Activated naive CD4-positive, alpha-beta T cell treated with anti-CD3 and anti-CD28 coated beads for 36 hours (primary cell): ENCODE results near the gene KDM2B. TPM values are rescaled to one million over a fixed set of nuclear protein-coding genes. Genes with fewer than 3 reads are reported as not detected.

Experiments
- microRNA-seq: library from miRNA; unstranded; fragments of <30 nt; microRNA quantifications from one replicate; pipeline ENCODE4 v1.2.0, GENCODE V29; 2022; ENCODE audit warnings: borderline microRNAs expressed, borderline replicate concordance
- total RNA-seq, 2 experiments: library from RNA; stranded (reverse); gene quantifications; one replicate each; pipeline ENCODE4 v1.2.3, GENCODE V29; 2021

The KDM2B gene
- total RNA-seq, 2 experiments from 2014 or later: 22.7 to 23.8 TPM

Small RNAs within 50 kb of the gene (microRNA-seq; reads per million reads assigned to microRNA genes)
- not detected for gene MIR7107

Other genes starting within 250 kb of the KDM2B start
- gene ANAPC5, start 228.6 kb downstream of the KDM2B start, total RNA-seq: 100 to 1,000 TPM; 117 to 119 TPM
- gene RNF34, start 180.9 kb downstream of the KDM2B start, total RNA-seq: 10 to 100 TPM; 54.1 to 57.0 TPM
- 10 to 100 TPM; 21.1 to 21.8 TPM for gene ORAI1, start 45.5 kb upstream of the KDM2B start, total RNA-seq
- 1 to 10 TPM; 2.6 to 2.9 TPM for gene MORN3, start 88.6 kb upstream of the KDM2B start, total RNA-seq
- 1 to 10 TPM; 5.5 to 6.3 TPM for gene TMEM120B, start 131.7 kb upstream of the KDM2B start, total RNA-seq
- gene RHOF, start 212.7 kb upstream of the KDM2B start, total RNA-seq: 10 to 100 TPM; 64.4 to 67.5 TPM
- gene SETD1B, start 223.0 kb upstream of the KDM2B start, total RNA-seq: 1 to 10 TPM; 8.2 to 8.3 TPM